ENCODE data around the gene DDI2.
A peak's percentile ranks its signal among the peaks of the same experiment; 100 is the strongest.
"Not testable (repeated sequence)": the region's sequence is repeated elsewhere in the genome, so short reads cannot be mapped to it uniquely, and the experiment has no call there.

The DDI2 gene

DNA sequence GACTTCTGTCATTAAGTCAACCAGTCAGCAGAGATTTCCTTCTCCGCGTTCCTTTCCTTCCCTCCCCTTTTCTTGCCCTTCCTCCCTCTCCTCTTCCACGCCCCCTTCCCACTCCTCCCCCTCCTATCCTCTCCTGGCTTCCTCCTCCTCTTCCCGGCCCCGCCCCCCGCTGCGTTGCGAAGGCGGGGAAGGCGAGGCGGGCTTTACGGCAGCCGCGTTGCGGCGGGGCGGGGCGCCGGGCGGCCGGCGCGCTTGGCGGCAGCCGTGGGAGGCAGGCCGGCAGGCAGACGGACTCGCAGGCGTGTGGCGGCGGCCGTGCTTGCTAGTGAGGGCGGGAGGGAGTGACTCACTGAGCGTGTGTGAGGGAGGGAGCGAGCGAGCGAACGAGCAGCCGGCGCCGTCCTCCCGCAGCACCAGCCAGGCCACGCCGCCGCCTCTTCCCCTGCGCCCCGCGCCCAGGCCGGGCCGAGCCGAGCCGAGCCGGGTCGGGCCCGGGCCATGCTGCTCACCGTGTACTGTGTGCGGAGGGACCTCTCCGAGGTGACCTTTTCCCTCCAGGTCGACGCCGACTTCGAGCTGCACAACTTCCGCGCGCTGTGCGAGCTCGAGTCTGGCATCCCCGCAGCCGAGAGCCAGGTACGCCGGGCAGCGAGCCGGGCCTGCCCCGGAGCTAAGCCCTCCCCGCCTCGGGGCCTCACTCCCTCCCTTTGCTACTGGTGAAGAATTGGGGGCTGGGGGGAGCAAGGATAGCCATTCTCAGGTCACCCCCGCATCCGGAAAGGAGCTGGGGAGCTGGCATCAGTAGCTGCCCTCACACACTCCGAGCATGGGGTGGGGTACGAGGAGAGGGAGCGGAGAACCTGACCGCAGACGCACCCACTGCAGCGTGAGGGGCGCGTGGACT lies at the start of gene DDI2:
Gene DDI2 (plus strand): TSS at position 286 of the 904 bp plus-strand sequence. CDS start 213 bp downstream, at position 499.
- peak; percentile 80 to 92 for DNase-seq (ENCODE audit: low read depth in 1 of 2, low spot score in 1 of 2)

DNA sequence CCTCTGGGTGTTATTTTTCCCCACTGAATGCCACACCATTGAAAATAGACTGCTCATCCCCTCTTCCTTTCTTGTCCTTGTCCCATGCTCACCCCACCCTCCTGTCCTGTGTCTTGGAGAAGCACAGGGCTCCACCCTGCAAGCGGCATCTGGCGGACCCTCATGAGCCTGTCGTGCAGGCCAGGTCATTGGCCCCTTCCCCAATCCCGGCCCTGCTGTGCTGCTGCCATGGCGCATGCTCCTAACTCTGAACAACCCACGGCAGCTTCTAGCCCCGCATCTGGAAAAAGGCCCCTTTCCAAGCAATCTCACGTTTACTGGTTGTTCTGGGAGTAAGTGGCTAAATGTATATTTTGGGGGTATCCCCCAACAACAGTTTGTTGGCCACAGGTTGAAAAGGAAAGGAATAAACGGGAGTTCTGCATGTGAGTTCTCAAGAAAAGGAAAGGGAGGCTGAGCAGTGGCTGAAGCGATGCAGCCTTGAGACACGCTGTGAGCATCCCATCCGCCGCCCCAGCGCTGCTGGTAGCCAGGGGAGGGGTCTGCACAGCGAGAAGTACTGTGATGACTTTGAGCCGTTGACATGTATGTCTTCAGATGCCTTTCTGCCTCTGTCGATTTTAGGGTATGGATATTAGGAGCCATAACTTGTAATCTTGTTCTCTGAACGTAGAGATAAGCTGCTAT lies 48.7 kb upstream of the DDI2 start:
- DNase-seq (ENCODE audit: low read depth in 1 of 2, low spot score in 1 of 2), result no peak

DNA sequence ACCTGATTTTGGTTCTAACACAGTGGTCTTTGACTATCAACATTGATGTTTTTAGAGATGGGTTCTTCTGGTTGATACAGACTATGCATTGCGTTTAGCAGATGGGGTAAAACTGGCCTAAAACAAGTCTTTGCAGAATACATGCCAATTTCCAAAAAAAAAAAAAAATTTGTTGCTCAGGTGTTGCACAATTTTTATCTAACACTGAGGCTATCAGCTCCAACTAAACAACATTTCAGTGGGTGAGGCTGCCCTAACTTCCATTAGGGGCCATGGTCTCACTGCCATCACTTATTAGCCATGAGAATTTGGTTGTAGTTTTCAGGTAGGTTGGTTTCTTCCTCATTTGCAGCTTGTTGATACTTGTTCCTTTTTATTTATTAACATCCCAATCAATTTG lies 46.4 kb upstream of the DDI2 start:
- DNase-seq (ENCODE audit: low read depth in 1 of 2, low spot score in 1 of 2), result no peak

DNA sequence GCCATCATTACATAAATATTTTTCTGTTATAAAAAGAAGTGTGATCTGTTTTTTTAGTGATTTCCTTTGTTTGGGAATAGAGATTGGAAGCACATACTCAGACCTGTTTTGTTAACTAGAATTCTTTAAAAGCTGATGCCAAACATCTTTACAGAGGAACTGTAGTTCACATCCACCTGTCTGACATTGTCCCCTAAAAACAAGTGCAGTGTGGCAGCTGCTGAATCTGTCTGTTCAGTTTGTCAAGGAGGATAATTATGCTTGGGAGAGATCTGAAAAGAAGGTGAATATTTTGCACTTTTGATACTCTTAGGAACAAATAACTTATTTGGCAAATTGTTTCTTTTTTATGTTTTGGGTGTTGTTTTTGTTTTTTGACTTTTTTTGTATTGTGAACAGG lies 46.0 kb upstream of the DDI2 start:
- DNase-seq (ENCODE audit: low read depth in 1 of 2, low spot score in 1 of 2), result no peak

DNA sequence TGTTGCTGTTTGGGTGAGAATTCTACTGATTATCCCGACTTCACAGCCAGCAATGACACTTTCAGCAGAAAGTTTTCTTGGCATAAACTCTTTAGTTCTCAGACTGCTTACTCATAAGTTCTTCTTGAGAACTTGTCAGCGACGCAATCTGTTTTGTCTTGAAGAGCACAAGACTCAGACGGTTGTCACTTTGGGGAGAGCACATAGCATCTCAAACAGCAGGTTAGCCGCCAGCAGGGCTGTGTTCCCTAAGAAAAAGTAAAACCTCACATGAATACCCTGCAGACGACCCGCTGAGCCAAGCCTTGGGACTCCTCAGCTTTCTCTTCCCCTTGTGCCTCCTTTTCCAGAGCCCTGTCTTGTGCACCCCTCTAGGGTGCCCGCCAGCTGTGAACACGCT lies 43.8 kb upstream of the DDI2 start:
- DNase-seq (ENCODE audit: low read depth in 1 of 2, low spot score in 1 of 2), result no peak

DNA sequence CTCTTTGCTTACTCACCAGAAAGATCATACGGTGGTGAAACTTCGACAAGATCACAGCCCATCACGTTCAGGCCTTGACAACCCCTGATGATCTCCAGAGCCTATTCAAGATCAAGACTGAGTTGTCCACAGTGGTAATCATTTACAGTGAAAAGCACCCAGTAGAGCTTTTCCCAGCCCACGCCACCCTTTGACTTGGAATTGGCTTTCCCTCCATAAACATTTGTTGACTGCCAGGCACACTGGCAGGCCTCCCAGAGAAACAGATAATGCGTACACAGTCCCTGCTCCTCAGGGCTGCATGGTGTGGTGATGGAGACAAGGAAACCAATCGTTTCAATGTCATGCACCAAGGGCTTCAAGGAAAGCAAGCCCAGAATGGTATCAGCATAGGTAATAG lies 42.5 kb upstream of the DDI2 start:
- DNase-seq (ENCODE audit: low read depth in 1 of 2, low spot score in 1 of 2), result no peak

DNA sequence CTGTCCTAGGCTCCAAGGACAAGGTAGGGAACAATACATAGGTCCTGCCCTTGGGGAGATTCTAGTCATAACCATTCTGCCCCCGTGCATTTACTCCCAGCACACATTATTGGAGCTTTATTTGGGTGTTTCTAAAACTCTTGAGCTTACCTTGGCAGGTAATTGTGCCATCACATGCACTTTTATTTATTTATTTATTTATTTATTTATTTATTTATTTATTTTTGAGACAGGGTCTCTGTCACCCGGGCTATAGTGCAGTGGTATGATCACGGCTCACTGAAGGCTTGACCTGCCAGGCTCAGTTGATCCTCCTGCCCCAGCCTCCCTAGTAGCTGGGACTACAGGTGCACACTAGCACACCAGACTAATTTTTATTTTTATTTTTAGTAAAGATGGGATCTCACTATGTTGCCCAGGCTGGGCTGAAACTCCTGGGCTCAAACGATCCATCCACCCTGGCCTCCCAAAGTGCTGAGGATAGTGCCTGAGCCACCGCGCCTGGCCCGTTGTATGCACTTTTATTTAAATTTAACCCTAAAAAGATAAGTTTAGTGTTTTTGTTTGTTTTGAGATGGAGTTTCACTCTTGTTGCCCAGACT lies 41.6 kb upstream of the DDI2 start:
- no peak for DNase-seq (ENCODE audit: low read depth in 1 of 2, low spot score in 1 of 2)

DNA sequence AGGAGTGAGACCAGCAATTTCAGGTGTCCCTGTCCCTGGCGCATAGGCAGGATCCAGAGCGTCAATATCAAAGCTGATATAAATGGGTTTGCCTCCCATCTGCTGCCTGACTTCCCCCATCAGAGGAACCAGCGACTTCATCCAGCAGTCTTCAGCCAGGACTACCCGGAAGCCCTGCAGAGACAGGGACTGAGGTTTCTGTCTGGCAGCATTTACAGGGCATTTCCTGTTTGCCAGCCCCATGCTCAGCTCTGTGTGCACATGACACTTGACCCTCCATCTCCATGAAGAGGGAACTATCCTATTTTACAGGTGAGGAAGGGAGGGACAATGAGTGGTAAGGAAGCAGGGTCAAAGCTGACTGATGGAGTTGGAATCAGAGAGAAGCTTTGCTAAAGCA lies 39.6 kb upstream of the DDI2 start:
- no peak for DNase-seq (ENCODE audit: low read depth in 1 of 2, low spot score in 1 of 2)

DNA sequence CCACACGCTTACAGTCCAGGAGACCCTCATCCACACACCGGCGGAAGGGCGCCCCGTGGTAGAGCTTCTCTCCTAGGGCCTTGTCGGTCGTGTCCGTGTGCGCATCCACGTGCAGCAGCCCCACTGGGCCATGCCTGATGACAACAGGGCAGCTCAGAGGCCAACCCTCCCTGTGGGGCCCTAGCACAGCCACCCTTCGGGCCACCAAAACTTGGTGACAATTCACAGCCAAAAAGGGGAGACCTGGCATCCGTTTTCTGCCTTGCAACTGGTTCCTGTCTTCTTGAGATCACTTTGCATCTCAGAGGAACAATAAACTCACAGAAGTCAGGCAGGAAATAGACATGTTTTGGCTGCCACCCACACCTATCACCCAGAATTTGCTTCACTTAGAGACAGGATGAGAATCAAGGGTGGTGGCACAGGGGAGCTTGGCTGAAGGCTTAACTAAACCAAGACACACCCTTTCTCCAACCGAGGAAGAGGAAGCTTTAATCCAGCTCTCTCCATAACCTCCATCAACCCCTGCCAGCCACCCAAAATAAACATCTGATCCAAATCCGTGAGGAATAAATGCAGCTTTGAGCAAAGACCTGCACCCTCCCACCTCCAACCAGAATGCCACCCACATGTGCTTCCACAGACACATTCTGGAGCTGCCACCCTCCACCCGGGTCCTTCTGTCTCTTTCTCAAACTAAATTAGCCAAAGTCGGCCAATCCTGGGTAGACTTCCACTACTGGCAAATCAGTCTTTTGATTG lies 38.2 kb upstream of the DDI2 start:
- peak in 1 of 2 donors; percentile 13 for DNase-seq (ENCODE audit: low read depth in 1 of 2, low spot score in 1 of 2)

DNA sequence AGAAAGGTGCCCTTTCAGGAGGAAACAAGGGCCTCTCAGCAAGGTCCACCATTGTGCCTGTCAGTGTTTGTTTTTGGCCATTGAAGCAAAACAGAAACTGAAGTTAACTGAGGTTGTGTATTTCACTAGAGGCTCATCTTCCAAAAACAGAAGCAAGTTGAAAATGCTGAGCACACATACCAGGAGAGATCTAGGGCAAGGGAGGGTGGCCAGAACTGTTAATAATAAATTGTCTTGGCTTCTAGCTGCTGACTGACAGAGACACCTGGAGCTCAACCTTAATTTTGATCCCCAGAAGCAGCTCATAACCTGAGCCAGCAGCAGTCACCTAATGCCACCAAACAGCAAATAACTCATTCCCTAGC lies 37.6 kb upstream of the DDI2 start:
- DNase-seq (ENCODE audit: low read depth in 1 of 2, low spot score in 1 of 2), result no peak

DNA sequence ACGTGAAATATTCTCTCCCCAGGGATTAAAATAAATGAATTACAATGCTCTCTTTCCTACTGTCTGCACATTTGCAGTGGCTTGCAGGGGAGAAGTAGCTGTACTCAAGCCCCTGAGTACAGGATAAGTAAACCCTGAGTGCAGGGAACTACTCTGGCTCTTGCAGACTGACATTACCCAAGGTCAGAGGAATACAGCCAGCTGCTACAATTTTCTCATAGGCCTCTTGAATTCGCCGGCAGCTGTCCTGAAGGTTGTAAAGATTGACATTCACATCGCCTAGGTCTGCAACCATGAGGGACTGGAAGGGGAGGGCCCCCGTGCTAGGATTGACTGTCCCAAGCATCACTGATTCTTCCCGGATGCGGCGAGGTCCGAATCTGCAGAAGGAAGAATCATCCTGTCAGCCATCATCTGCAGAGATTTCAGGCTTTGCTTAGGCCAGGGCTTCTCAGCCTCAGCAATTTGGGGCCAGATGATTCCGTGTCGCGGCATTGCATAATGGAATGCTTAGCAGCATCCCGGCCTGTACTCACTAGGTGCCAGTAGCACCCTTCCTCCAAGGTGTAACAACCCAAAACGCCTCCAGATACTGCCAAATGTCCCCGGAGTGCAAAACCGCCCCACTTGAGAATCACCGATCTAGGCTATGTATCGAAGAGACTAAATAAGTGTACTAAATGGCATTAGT lies 34.1 kb upstream of the DDI2 start:
- no peak for DNase-seq (ENCODE audit: low read depth in 1 of 2, low spot score in 1 of 2)

DNA sequence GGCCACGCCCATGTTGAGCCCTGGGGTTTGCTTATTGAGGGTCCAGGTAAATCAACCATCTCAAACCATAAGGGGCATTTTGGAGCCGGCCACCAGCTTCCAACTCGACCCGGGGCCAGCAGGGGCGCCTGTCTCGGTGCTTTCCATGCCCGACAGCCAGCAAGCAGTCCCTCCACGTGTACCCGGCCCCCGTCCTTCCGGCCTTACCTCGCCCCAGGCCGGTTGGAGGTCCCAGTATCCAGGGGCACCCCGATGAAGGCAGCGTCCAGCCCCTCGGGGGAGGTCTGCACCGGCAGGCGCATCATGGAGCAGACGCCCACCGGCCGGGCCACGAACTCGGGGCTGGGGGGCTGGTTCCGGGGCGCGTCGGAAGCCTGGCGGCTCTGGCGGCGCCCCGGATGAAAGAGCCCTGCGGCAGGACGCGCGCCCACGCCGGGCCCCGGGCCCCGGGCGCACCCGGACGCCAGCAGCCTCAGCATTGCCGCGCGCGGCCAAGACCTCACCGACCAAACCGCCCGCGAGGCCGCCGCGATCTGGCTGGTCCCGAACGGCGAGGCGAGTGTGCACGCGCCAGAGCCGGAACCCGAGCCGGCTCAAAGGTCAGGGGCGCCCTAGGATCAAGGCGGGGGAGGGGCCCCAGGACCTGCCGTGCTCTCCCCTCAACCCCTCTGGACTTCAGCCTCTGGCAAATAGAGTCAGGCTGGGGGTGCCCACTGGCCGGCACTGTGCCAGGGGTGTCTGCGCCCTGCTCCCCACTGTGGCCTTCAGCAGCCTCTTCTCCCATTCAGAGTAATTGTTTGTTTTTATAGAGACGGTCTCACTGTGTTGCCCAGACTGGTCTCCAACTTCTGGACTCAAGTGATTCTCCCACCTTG lies 32.5 kb upstream of the DDI2 start, which contains the start of gene AGMAT:
Gene AGMAT (minus strand): TSS at position 563 of the 875 bp plus-strand sequence. CDS start 84 bp downstream, at position 479.
- DNase-seq (ENCODE audit: low read depth in 1 of 2, low spot score in 1 of 2), result peak; percentile 46 to 62

DNA sequence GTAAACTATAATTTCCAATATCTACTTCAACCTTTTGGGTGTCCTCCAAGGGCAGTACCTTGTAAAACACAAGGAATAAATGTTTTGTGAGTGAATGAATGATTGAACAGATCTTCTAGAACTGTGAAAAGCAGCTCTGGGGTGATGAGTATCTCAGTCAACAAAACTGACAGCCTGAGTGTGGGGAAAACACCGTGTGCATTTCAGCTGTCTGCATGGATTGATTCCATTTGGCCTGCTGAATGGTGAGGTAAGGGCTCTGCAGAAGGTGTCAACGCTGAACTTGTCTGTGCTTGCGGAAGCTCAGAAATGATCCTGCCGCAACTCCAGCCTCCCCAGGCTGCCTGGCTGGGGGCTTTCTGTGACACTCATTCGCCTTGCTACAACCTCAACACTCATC lies 25.0 kb upstream of the DDI2 start:
- DNase-seq (ENCODE audit: low read depth in 1 of 2, low spot score in 1 of 2), result no peak

DNA sequence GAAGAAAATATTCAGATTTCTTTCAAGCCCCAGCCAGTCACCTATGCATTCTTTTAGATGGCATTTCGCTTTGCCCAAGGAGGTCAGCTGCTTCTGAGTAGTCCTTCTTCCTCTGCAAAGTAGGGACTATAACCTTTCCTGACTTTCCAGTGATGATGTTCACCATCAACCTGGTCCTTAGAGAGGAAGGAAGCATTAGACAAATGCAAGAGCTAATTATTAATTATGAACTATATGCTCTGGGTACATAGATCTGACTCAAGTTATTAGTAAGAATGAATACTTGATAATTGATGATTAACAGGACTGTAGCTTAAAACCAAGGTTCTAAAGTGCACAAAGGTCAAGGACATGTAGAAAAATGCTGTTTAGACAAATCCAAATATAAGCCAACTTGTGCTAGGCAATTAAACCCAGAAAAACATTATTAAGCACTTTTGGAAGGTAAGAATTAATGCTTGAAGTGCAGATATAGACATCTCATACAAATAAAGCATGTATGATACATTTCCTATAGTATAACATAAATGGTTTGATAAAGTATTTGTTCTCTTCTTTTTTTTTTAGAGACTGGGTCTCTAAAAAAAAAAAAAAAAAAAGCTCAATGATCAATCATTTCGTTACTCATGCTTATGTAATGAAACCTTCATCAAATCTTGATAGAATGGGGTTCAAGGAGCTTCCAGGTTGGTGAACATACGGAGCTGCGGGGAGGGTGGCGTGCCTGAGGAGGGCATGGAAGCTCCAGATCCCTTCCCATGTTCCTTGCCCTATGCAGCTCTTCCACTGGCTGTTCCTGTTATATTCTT lies 21.2 kb upstream of the DDI2 start:
- DNase-seq (ENCODE audit: low read depth in 1 of 2, low spot score in 1 of 2), result no peak

DNA sequence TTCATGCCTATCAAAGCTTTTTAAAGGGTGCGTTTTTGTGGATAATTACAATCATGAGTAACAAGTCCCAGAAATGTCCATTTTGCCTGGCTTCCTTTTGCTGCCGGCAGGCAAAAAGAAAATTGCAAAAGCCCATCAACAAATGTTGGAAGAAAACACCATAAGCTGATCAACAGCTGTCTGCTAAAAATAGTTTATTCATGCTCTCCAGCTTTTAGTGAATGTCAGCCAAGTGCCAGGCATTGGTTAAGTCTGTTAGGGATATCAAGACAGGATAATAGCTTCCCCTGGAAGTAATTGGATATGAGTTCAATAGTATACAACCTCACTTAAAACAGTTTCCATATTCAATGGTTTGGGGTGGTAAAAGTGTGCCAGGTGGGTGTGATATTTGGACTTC lies 18.8 kb upstream of the DDI2 start:
- DNase-seq (ENCODE audit: low read depth in 1 of 2, low spot score in 1 of 2), result no peak

DNA sequence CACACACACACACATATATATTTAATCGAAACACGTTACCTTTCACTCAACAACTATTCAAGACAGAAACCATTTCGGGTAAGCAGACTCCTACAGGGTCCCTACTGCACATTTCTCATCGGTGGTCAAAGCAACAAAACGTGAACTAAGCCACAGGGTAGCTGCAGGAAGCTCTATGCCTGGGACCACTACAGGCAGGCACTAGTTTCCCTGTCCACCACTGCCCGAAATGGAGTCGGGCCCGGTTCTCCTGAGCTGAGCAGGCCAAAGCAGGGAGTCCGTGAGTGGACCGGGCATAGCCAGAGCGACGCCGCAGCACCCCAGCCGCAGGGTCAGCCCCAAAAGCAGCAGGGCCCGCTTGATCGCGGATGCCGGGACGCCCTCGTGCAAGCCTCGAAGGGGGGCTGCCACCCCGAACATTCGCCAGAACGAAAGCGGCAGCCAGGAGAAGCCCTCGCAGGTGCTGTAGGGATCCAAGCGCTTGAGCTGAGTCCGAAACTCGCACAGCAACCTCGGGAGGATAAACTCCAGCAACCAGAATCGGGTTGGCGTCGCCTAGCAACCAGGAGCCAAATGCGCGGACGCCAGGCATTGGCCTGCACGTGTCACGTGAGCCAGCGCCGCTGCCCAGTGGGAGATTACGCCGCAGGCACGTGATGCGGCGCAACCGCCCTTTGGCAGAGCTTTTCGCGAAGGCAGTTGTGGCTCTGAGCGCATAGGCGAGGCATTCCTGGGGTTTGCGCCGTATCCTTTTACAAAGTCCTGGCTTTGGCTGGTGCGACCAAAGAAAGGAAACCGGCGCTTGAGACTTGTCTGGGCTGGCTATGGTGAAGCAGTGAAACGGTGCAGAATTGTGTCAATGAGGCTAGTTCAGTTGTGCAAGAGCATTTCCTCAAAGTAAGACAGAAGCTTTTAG lies 13.9 kb upstream of the DDI2 start:
- peak; percentile 73 to 87 for DNase-seq (ENCODE audit: low read depth in 1 of 2, low spot score in 1 of 2)

DNA sequence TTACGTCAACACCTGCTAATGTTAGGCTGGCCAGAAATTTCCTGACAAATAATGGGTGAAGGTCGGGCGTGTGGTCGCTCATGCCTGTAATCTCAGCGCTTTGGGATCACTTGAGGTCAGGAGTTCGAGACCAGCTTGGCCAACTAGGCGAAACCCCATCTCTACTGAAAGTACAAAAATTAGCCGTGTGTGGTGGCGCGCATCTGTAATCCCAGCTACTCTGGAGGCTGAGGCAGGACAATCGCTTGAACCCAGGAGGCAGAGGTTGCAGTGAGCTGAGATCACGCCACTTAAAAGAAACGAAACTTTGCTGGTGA lies 13.3 kb upstream of the DDI2 start:
- DNase-seq (ENCODE audit: low read depth in 1 of 2, low spot score in 1 of 2), result not testable (repeated sequence)

DNA sequence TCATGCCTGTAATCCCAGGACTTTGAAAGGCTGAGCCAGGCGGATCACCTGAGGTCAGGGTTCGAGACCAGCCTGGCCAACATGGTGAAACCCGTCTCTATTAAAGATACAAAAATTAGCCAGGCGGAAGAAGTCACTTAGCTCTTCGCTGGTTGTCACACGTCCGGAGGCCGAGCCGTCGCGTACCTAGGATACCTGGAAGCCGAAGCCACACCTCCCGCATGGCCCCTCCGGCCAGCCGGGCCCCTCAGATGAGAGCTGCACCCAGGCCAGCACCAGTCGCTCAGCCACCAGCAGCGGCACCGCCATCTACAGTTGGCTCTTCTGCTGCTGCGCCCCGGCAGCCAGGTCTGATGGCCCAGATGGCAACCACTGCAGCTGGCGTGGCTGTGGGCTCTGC lies 12.9 kb upstream of the DDI2 start:
- DNase-seq (ENCODE audit: low read depth in 1 of 2, low spot score in 1 of 2), result not testable (repeated sequence)

Data from activated CD4-positive, alpha-beta T cell treated with anti-CD3 and anti-CD28 coated beads, Interleukin-2, amount 50 U/mL, for 24 hours (primary cell).